ENCODE measurements around the gene CARD8. TPM values are rescaled to one million over a fixed set of nuclear protein-coding genes. Genes with fewer than 3 reads are reported as not detected.

CARD8 gene
- total RNA-seq, 1 experiment from 2014 or later = 32.3 TPM

- H3K4me1 Mint-ChIP-seq (ENCODE audit: low read depth, unreplicated experiment) = peaks cover 23% of the 10 kb centered on the region
- H3K27ac Mint-ChIP-seq (ENCODE audit: unreplicated experiment) = no peak overlapping the region
- H3K36me3 Mint-ChIP-seq (ENCODE audit: insufficient read depth, unreplicated experiment) = peaks cover 18% of the 10 kb centered on the region
- no peak overlapping the region for H3K4me3 Mint-ChIP-seq (ENCODE audit: low read depth, unreplicated experiment)
- no peak for TF ChIP-seq CTCF (IDR thresholded peaks at IDR 0.05; ENCODE audit: unreplicated experiment)
- CTCF ChIA-PET = no interaction called here
- intact Hi-C loops (cut with micrococcal nuclease; ENCODE audit: unreplicated experiment) = loop anchor here (5.0 kb wide), 1 partner anchor 56 kb away; no protein-coding TSS in a partner anchor
- no peaks in the 10 kb centered on the region for H3K9me3 Mint-ChIP-seq (ENCODE audit: low read depth, unreplicated experiment)
- no TSS peak for BruUV-seq (replicated peaks)
- DNase-seq = no peak
- H3K27me3 Mint-ChIP-seq (ENCODE audit: unreplicated experiment) = peaks cover 10% of the 10 kb centered on the region
Measured at GRCh38 chr19:48258350-48258749, 2.6 kb upstream of the CARD8 start.

- no TSS peak for BruUV-seq (replicated peaks)
- peak overlapping the region; percentile 89 for H3K4me3 Mint-ChIP-seq (ENCODE audit: low read depth, unreplicated experiment)
- CTCF ChIA-PET = no interaction called here
- peaks cover 23% of the 10 kb centered on the region for H3K4me1 Mint-ChIP-seq (ENCODE audit: low read depth, unreplicated experiment)
- H3K36me3 Mint-ChIP-seq (ENCODE audit: insufficient read depth, unreplicated experiment) = peaks cover 11% of the 10 kb centered on the region
- DNase-seq = no peak
- H3K9me3 Mint-ChIP-seq (ENCODE audit: low read depth, unreplicated experiment) = no peaks in the 10 kb centered on the region
- TF ChIP-seq CTCF (IDR thresholded peaks at IDR 0.05; ENCODE audit: unreplicated experiment) = no peak
- no peaks in the 10 kb centered on the region for H3K27me3 Mint-ChIP-seq (ENCODE audit: unreplicated experiment)
- intact Hi-C loops (cut with micrococcal nuclease; ENCODE audit: unreplicated experiment) = no loop called here
- no peak overlapping the region for H3K27ac Mint-ChIP-seq (ENCODE audit: unreplicated experiment)
Measured at GRCh38 chr19:48254529-48254970, 1.2 kb downstream of the CARD8 start.

- Mint-ChIP-seq H3K27me3 (ENCODE audit: unreplicated experiment) (no peaks in the 10 kb centered on the region), H3K9me3 (ENCODE audit: low read depth, unreplicated experiment) (no peaks in the 10 kb centered on the region), H3K4me3 (ENCODE audit: low read depth, unreplicated experiment) (no peak overlapping the region), H3K27ac (ENCODE audit: unreplicated experiment) (no peak overlapping the region), H3K36me3 (ENCODE audit: insufficient read depth, unreplicated experiment) (peaks cover 7% of the 10 kb centered on the region), H3K4me1 (ENCODE audit: low read depth, unreplicated experiment) (peaks cover 23% of the 10 kb centered on the region)
- no TSS peak for BruUV-seq (replicated peaks)
- intact Hi-C loops (cut with micrococcal nuclease; ENCODE audit: unreplicated experiment) = no loop called here
- no peak for TF ChIP-seq CTCF (IDR thresholded peaks at IDR 0.05; ENCODE audit: unreplicated experiment)
- CTCF ChIA-PET = no interaction called here
- DNase-seq = no peak
Measured at GRCh38 chr19:48253999-48254398, 1.7 kb downstream of the CARD8 start.

GRCh38 chr19:48252609-48253008, 3.1 kb downstream of the CARD8 start:
- BruUV-seq (replicated peaks) = no TSS peak
- CTCF ChIA-PET = no interaction called here
- no peak overlapping the region for H3K4me3 Mint-ChIP-seq (ENCODE audit: low read depth, unreplicated experiment)
- intact Hi-C loops (cut with micrococcal nuclease; ENCODE audit: unreplicated experiment) = no loop called here
- no peaks in the 10 kb centered on the region for H3K27me3 Mint-ChIP-seq (ENCODE audit: unreplicated experiment)
- H3K27ac Mint-ChIP-seq (ENCODE audit: unreplicated experiment) = no peak overlapping the region
- no peak for DNase-seq
- no peak for TF ChIP-seq CTCF (IDR thresholded peaks at IDR 0.05; ENCODE audit: unreplicated experiment)
- peaks cover 14% of the 10 kb centered on the region for H3K4me1 Mint-ChIP-seq (ENCODE audit: low read depth, unreplicated experiment)
- H3K36me3 Mint-ChIP-seq (ENCODE audit: insufficient read depth, unreplicated experiment) = peaks cover 7% of the 10 kb centered on the region
- no peaks in the 10 kb centered on the region for H3K9me3 Mint-ChIP-seq (ENCODE audit: low read depth, unreplicated experiment)

Data from Calu3 (cell line).